HG03060 (cell line): ENCODE measurements around the gene MYH10.

Source experiments
- ATAC-seq: cut with Tn5 transposase; IDR thresholded peaks from one replicate; pipeline ENCODE4 v1.9.1; 2021; ENCODE audit warnings: low read depth, moderate number of reproducible peaks; ENCODE audit not compliant: unreplicated experiment

MYH10 gene

DNA sequence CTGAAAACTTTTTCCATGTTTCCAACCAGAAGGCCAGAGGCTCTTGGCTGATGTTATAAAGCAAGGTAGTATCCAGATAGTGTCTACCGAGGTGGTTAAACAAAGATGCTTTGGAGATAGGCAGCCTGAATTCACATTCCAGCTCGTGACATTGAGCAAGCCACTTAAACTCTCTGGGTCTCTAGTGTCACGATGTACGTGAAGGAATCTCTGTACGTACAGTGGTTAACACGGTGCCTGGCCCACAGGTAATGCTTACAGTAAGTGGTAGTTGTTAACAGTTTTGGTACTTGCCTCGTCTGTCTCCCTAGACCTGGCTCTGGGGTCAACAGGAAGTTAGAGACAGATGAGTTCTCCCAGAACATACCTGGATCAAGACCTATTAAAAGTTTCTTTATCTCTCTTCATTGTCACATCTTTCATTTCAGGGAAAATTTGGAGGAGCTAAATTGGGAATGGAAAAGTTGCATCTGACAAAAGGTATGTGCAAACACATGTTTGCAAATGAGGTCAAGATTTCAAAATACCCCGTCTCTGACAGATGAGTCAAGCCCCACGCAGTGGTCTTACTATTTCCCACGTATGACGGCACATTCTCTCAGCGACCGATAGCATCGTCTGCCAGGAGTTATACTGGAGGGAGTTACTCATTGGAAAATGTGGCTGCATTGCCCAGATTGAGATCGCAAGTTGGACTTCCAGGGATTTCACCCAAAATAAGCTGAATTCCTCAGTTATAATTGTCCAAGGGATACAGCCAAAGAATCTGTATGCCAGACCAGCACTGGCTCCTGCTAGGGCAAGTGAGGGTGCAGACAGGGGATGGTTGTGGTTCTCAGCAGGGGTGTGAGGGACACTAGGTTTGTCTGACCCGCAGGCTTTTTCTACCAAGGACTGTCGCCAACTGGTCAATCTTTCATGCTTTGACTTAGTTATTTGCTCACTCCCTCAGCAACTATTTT, 18.9 kb upstream of the MYH10 start:
- ATAC-seq: no peak

DNA sequence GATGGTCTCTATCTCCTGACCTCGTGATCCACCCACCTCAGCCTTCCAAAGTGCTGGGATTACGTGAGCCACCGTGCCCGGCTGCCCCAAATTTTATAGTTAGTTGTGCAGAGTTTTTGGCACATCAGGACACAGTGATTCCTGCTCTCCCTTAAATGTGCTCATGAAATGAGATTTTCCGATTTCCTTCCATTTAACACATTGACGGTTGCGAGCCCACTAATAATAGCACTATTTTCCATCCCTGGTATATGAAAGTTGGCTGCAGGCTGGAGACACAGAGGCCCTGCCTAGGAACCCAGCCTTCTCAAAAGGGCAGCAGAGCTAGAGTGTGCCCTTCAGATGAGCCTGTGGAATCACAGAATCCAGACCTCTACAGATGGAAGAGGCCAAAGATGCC, 17.4 kb upstream of the MYH10 start:
- ATAC-seq: no peak

DNA sequence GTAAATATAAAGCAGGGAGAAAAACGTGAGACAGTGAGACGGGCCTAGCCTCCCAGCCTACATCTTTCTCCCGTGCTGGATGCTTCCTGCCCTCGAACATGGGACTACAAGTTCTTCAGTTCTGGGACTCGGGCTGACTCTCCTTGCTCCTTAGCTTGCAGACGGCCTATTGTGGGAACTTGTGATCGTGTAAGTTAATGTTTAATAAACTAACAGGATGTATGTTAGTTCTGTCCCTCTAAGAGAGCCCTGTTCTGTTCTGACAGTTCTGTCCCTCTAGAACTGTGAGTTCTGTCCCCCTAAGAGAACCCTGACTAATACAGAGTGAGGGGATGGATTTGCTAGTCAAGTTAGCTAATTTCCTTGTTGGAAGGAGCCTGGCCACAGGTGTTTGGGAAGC, 16.7 kb upstream of the MYH10 start:
- no peak for ATAC-seq

DNA sequence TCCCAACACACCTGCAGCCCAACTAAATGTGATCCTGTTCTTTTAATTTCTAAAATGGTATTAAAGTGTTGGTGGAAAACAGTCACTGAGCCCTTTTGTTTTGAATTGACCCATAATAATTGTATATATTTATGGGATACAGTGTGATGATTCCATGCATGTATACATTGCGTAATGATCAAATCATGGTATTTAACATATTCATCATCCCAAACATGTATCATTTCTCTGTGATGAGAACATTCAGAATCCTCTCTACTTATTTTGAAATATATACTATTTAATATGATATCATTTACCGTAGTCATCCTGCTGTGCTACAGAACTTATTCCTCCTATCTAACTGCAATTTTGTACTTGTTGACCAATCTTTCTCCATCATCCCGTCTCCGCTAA, 14.0 kb upstream of the MYH10 start:
- no peak for ATAC-seq

DNA sequence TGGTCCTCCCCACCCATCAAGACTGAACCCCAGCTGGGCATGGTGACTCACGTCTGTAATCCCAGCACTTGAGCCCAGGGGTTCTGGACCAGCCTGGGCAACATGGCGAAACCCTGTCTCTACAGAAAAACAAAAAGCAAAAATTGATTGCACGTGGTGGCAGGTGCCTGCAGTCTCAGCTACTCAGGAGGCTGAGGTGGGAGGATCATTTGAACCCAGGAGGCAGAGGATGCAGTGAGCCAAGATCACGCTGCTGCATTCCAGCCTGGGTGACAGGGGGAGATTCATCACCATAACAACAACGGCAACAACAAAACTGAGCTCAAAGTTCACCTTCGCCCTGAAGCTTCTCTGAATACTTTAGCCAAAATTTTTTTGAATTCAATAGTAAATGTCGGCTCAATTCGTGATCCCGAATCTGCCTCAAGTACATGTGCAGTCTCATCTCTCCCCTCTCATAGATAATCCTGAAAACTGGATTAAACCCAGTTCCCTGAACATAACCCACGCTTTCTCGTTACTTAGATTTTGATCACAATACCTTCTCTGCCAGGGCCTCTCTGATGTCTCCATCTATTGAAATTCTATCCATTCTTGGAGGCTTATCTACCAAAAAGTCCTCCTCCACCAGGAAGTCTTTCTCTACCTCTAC, 13.5 kb upstream of the MYH10 start:
- no peak for ATAC-seq

DNA sequence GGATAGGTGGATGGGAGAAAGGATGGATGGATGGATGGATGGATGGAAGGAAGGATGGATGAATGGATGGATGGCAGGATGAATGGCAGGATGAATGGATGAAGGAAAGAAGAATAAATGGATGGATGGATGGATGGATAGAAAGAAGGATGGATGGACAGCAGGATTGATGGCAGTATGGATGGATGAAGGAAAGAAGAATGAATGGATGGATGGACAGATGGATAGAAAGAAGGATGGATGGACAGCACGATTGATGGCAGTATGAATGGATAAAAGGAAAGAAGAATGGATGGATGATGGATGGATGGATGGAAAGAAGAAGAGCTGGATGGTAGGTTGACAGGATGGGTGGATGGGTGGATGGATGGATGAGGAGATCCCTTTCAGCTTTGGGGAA, 9.2 kb upstream of the MYH10 start:
- no peak for ATAC-seq

DNA sequence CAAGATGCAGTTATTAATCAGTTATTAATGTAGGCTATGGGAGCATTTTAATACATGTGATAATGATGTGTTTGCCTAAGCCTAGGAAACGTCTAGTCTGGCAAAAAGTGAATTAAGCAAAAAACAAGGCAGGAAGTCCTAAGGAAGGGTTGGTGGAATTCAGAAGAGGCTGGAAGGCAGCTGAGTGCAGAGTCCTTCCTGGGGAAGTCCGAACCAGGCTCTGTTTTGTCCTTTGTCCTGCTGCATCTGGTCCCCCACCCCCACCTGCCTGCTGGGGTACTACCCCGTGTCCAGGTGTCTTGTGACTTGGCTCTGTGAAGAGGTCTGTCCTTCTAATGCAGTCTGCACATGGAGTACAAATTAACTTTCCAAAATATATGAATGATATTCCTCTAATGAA, 1.5 kb upstream of the MYH10 start:
- no peak for ATAC-seq

DNA sequence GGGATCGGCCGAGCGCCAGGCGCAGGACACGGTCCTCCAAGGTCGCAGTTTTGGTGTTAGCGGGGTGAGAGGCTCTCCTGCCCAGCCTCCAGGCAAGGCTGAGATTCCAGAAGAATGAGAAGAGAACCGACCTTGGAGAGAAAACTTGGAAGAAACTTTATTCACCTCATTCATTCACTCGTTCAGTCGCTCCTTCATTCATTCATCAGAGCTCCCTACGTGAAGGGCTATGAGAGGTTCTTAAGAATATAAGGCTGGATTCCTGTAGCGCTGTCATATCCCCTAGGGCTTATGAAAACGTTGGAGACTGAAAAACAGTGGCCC, 991 bp upstream of the MYH10 start:
- no peak for ATAC-seq

DNA sequence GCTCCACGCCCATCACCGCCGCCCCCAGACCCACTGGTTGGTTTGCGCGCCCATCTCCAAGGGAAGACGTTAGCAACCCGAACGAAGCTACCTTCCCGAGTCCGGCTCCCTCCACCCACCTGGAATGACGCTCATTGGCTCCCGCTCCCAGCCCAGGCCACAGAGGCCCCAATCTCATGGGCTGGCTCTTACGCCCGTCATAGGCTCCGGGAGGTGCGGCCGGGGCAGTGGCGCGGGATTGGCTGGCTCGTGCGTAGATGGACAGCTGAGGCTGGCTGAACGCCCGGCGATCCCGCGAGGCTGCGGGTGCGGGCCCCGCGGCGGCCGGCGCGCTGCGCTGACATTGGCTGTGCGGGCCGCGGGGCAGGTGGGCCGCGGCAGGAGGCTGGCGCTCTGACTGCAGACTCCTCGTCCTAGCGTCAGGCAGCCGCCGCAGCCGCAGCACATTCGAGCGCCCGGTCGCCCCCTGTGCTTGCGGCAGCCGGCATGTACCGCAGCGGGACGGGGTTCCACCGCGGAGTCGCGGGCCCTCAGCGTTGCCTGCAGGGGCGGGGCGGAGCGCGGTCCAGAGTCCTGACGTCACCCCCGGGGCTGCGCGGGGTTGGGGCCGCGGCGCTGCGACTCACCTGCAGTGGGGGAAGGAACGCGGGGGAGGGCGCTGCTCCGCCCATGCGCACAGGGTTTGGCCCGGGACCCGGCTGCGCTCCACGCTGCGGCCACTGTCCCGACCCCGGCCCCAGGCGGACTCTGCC, 453 bp upstream of the MYH10 start:
- peak; percentile 83 for ATAC-seq

DNA sequence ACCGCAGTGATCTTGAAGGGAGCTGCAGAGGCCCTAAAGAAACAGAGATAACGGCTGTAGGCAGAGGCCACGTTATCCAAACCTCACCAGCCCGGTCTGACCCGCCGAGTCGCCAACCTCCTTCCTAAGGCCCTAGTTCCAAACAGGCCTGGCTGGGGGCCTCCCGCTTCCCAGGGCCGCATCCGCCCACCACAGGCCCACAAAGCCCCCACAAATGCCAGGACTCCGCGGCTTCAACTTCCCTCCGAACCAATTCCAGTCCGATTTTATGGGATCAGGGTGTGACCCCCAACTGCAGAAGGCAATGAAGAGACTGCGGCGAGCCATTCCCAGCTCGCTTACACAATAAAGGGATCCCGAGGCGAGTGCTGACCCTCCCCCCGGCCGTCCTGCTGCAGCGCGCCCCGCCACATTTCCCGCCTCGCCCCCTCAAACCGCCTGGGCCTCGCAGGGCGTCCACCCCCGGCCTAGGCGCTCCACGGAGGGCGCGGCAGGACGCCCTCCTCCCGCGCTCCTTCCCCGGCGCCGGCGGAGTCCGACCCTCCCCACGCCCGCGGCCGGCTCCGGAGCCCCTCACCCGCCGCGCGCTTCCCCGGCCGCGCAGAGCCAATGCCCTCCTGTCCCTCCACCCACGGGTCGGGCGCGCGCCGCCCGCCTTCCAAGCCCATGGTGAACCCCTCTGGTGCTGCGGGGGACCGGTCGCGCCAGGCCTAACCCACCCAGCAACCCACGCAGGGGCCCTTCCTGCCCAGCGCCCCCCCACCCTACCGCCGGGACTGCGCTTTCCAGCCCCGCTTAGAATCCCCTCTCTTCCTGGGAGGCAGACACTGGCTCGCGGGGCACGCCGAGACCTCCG, 926 bp downstream of the MYH10 start:
- ATAC-seq: no peak

DNA sequence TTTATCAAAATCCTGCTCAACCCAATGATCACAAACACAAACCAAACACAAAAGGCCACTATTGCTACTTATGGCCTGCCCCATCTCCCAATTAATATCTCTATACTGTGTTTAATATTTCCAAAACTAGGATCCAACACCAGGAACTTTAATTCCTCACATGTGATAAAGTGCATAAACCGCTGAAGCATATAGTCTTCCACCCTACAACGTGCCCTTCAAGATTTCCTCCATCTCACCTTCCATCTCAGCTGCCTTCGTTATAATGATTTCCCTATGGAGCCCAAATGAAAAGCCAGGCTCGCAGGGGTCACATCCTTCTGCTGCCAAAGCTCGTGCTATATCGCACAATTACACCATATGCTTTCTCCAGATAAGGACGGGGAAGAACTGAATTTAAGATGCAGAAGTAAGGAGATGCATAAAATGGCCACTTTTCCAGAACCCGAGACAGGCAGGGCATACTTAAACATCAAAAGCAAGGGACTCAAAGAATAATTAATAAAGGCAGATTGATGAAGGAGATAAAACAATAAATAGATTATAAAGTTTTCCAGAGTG, 1.8 kb downstream of the MYH10 start:
- no peak for ATAC-seq

DNA sequence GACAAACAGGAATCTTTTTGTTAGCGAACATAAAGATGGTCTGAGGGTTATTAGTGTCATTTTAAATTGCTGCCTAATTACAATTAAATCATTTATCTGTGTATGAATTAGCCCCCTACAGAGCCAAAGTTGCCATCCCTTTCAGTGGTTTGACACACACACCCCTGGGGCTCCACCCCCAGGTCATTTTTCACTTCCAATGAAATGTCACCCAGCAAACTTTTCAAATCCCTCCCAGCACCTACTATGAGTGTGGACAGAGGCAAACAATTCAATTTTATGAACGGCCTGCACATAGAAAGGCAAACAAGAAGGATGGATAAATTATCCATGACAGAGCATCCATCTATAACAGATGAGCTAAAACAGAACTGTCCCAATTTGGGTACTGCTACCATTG, 2.4 kb downstream of the MYH10 start:
- no peak for ATAC-seq

DNA sequence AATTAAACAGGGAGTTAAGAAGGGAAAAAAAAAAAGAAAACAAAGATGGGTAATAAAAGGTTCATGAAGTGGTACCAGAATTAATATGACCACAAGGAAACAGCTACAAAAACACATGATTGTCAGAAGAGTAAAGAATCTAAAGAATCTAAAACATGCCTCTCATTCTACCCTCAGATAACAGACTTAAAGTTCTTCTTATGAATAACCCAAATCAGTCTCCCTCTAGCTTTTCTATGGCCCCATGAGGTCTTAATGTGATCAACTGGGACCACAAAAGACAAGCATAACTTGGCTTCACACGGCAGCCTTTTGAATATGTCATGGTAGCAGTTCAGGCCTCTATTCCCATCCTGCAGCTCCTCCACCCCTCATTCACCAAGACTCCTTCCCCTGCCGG, 6.9 kb downstream of the MYH10 start:
- no peak for ATAC-seq

DNA sequence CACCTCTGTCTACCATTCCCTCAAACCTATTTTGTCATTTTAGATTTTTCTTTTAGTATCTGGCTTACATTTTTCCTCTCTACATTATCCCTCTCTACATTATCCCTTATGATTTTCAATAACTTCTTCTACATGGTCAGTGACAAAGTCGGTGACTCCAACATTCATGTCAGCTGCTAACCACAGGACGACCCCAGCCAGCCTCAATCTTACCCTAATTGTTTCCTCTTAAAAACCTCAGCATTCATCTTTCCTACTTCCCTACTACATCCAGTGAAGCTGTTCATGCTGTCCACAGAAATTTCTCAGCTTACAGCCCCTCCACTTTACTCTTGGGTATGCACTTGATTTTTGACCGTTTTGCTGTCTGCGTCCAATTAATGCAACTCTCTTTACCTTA, 8.3 kb downstream of the MYH10 start:
- no peak for ATAC-seq

DNA sequence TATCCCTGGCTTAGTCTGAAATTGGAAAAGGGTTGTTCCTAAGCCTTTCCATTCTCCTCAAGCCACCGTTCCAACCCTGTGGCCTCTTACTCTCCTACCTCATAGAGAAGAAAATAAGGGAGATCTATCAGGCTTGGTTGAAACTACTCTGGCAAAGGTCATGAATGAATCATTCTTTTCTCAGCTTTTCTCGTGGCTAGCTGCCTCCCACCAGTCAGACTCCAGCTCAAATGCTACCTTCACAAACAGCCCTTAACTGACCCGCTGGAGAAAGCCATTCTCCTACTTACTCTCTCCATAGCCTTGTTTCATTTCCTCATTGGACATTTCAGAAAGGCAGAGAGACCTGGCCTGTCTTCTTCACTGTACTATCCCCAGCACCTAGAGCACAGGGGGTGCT, 8.9 kb downstream of the MYH10 start:
- no peak for ATAC-seq

DNA sequence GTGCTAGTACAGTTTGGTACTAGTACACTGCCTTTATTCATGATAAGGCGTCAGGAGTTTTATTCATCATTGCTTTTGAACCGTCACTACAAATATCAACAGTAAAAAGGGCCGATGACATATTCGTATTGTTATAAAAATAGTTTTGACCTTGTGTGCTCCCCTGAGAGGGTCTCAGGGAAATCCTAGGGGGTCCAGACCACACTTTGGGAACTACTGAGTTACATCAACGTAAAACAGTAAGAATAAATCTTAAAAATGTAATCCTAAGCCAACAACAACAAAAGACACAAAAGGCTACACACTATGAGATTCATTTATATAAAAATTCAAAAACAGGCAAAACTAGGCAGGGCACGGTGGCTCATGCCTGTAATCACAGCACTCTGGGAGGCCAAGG, 11.2 kb downstream of the MYH10 start:
- ATAC-seq: no peak

DNA sequence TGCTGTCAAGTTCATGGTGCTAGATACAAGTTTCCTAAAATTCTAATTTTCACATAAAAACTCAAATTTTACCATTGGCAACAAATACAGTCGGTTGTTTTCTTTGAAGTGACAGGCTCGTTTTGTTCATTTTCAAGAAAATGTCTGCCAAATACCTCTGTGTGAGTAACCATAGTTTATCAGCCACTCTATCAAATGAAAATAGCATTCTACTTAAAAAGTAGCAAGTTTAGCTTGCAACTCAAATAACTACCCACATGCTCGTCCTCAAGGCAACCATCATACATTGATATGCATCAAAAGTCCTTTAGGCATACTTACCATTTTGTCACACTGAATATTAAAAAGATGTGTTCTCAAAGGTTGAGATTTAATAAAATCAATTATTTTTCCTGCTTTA, 11.7 kb downstream of the MYH10 start:
- ATAC-seq: no peak

DNA sequence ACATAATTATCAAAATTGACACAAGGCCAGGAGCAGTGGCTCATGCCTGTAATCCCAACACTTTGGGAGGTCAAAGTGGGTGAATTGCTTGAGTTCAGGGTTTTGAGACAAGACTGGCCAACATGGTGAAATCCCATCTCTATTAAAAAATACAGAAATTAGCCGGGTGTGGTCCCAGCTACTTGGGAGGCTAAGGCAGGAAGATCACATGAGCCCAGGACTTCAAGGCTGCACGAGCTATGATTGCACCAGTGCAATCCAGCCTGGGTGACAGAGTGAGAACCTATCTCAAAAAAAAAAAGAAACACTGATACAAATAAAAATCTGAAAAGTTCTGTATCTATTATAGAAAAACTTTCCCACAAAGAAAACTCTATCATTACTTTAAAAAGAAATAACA, 15.5 kb downstream of the MYH10 start:
- no peak for ATAC-seq

DNA sequence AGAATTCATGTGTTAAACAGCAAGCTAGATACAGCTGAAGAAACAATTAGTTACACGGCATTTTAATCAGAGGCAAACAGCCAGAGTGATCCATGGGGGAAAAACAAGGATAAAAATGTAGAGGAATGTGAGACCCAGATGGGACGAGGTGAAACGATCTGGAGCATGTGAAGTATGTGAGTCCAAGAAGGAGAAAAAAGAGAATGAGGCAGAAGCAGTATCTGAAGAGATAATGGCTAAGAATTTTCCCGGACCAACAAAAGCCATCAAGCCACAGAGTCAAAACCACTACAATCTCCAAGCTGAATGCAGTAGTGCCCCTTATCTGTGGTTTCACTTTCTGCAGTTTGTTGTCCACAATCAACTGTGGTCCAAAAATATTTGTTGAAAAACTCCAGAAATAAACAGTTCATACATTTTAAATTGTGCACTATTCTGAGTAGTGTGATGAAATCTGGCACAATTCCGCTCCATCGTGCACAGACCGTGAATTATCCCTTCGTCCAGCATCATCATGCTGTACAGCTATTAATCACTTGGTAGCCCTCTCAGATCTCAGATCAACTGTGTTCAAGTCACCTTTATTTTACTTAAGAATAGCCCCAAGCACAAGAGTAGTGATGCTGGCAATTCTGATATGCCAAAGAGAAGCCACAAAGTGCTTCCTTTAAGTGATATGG, 18.8 kb downstream of the MYH10 start:
- no peak for ATAC-seq

DNA sequence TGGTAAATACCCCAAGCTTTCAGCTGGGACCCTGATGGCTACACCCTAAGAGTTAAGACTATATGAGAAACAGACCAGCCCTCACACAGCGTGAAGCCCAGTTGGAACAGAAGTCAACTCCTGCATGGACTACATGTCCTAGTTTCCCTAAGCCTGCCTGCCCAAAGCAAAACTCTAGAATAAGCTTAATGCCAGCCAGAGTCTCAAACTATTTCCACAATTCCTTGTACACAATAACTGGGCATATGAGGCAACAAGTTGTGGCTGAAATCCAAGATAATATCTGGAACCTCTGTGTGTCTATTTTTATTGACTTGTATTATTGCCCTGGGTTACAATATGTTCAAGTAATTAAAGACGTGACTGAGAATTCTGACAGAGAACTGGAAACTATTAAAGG, 19.4 kb downstream of the MYH10 start:
- no peak for ATAC-seq
